Measurements from ENCODE around the gene PCDHGC3. TPM values are rescaled to one million over a fixed set of nuclear protein-coding genes. Genes with fewer than 3 reads are reported as not detected.

Gene PCDHGC3
- total RNA-seq, 1 donor from 2014 or later, result 41.9 TPM

DNA sequence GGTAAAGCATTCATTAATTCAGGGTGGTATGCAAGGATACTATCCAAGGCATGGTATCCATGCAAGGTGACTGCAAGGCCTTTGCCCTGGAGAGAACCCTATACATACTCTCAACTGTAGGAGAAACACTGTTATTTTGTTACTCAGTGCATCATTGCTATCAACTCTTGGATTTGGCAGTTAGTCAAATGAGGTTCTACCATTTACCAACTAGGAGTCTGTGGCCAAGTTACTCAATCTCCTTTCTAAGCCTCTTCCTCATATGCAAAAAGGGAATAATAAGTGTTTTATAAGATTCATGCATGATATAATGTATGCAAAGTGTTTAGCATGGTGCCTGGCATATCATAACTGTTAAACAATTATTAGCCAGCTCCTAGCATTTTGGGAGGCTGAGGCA is 4.0 kb downstream of the PCDHGC3 start:
- H3K27me3 ChIP-seq (ENCODE audit: control insufficient read depth, insufficient read depth, low read length), result peaks cover 9% of the 10 kb centered on the region
- no peak for TF ChIP-seq CTCF (IDR thresholded peaks at IDR 0.05; ENCODE audit: insufficient read depth, low read length, poor library complexity, severe bottlenecking)
- no peak for DNase-seq (ENCODE audit: low read depth)
- no peak overlapping the region for H3K4me3 ChIP-seq (ENCODE audit: low read depth, low read length)
- no peaks in the 10 kb centered on the region for H3K36me3 ChIP-seq (ENCODE audit: control insufficient read depth, insufficient read depth, low read length)

- no peak for TF ChIP-seq CTCF (IDR thresholded peaks at IDR 0.05; ENCODE audit: insufficient read depth, low read length, poor library complexity, severe bottlenecking)
- H3K4me3 ChIP-seq (ENCODE audit: low read depth, low read length), result no peak overlapping the region
- no peaks in the 10 kb centered on the region for H3K36me3 ChIP-seq (ENCODE audit: control insufficient read depth, insufficient read depth, low read length)
- no peak for DNase-seq (ENCODE audit: low read depth)
- H3K27me3 ChIP-seq (ENCODE audit: control insufficient read depth, insufficient read depth, low read length), result peaks cover 9% of the 10 kb centered on the region
Measured at GRCh38 chr5:141483902-141484301, 8.1 kb downstream of the PCDHGC3 start.

DNA sequence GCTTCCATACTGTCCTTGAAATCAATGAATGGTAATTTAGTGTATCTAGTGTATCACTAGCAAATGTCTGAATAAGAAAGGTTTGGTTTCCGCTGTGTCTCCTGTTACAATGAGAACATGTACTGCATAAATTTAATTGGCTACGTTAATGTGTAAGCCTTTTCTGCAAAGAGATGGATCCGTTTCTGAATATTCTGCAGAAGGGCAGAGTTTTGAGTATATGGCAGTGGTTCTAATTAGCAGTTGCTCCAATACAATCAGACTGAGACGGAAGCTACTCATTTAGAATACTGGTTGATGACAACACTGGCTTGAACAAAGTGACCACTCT is 8.5 kb downstream of the PCDHGC3 start:
- Histone ChIP-seq H3K36me3 (ENCODE audit: control insufficient read depth, insufficient read depth, low read length) (no peaks in the 10 kb centered on the region), H3K4me3 (ENCODE audit: low read depth, low read length) (no peak overlapping the region), H3K27me3 (ENCODE audit: control insufficient read depth, insufficient read depth, low read length) (peaks cover 9% of the 10 kb centered on the region)
- no peak for TF ChIP-seq CTCF (IDR thresholded peaks at IDR 0.05; ENCODE audit: insufficient read depth, low read length, poor library complexity, severe bottlenecking)
- no peak for DNase-seq (ENCODE audit: low read depth)

DNA sequence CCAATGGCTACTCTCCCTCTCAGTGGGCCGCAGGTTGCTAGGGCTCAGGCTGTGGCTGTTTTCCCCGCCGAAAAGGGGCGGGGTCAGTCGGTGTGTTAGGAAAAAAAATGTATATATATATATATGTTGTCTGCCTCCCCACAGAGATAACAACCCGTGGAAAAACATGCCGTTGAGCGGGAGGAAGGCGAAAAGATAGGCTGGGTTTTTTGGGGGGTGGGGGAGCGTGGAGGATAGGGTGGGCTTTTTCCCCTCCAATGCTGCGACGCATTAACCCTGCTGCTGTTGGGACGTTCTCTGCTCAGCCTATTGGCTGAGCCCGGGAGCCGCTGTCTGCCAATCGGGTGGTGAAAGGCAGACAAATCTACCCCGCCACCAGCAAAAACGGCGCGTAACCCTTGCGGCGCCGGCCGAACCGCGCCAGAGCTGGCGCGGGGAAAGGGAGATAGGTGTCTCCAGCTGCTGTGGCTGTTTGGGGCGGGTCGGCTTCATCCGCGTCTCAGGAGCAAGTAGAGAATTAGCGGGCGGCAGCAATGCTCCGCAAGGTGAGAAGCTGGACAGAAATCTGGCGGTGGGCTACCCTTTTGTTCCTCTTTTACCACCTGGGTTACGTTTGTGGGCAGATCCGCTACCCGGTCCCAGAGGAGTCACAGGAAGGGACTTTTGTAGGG is 9.0 kb downstream of the PCDHGC3 start, which contains the start of gene PCDHGC4:
PCDHGC4 (plus strand) TSS at position 390 of the 671 bp plus-strand sequence; CDS start at position 534, 144 bp downstream.
- Histone ChIP-seq H3K4me3 (ENCODE audit: low read depth, low read length) (peak within 1 kb of the TSS; percentile 41), H3K27me3 (ENCODE audit: control insufficient read depth, insufficient read depth, low read length) (peaks cover 9% of the 10 kb centered on the region), H3K36me3 (ENCODE audit: control insufficient read depth, insufficient read depth, low read length) (no peaks in the 10 kb centered on the region)
- no peak for DNase-seq (ENCODE audit: low read depth)
- TF ChIP-seq CTCF (IDR thresholded peaks at IDR 0.05; ENCODE audit: insufficient read depth, low read length, poor library complexity, severe bottlenecking), result no peak

DNA sequence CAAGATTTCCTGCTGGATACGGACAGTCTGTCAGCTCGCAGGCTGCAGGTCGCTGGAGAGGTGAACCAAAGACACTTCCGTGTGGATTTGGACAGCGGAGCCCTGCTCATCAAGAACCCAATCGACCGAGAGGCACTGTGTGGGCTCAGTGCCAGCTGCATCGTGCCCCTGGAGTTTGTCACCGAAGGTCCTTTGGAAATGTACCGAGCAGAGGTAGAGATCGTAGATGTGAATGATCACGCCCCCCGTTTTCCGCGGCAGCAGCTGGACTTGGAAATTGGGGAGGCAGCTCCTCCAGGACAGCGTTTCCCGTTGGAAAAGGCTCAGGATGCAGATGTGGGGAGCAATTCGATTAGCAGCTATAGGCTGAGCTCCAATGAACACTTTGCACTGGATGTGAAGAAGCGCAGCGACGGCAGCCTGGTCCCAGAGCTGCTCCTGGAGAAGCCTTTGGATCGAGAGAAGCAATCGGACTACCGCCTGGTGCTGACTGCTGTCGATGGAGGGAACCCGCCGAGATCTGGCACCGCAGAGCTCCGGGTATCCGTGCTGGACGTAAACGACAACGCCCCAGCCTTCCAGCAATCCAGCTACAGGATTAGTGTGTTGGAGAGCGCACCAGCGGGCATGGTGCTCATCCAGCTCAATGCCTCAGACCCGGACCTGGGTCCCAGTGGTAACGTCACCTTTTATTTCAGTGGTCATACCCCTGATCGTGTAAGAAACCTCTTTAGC is 9.7 kb downstream of the PCDHGC3 start:
- no peak for DNase-seq (ENCODE audit: low read depth)
- TF ChIP-seq CTCF (IDR thresholded peaks at IDR 0.05; ENCODE audit: insufficient read depth, low read length, poor library complexity, severe bottlenecking), result no peak
- peaks cover 9% of the 10 kb centered on the region for H3K27me3 ChIP-seq (ENCODE audit: control insufficient read depth, insufficient read depth, low read length)
- no peaks in the 10 kb centered on the region for H3K36me3 ChIP-seq (ENCODE audit: control insufficient read depth, insufficient read depth, low read length)
- peak overlapping the region; percentile 41 for H3K4me3 ChIP-seq (ENCODE audit: low read depth, low read length)

Data from kidney epithelial cell (primary cell).